Left forelimb (tissue), 1 donor: Measurements from ENCODE around the gene MUS81.
A peak's percentile ranks its signal among the peaks of the same experiment; 100 is the strongest.

Source experiments
- DNase-seq: peaks from one replicate; pipeline ENCODE4 v3.0.0-alpha.2; 2018; ENCODE audit warnings: low spot score

The MUS81 gene

DNA sequence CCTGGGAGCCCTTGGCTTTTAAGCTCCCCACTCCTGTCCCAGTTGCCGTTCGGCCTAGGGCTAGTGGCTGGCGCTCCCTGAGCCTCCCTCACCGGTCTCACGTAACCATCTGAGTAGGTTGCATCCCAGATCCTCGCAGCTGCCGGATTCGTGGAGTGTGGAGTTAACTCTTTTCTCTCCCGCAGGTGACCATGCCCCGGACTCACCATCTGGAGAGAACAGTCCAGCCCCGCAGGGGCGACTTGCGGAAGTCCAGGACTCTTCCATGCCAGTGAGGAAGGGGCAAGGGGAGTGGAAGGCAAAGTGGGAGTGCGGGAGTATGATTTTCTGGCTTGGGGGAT is 902 bp downstream of the MUS81 start:
- DNase-seq: no peak

GRCh38 chr11:65861533-65862183 is 1.4 kb downstream of the MUS81 start:
- peak; percentile 55 for DNase-seq

GRCh38 chr11:65862191-65862735 is 2.0 kb downstream of the MUS81 start:
- peak; percentile 63 for DNase-seq

GRCh38 chr11:65862941-65863888 is 3.0 kb downstream of the MUS81 start:
- peak; percentile 63 for DNase-seq

DNA sequence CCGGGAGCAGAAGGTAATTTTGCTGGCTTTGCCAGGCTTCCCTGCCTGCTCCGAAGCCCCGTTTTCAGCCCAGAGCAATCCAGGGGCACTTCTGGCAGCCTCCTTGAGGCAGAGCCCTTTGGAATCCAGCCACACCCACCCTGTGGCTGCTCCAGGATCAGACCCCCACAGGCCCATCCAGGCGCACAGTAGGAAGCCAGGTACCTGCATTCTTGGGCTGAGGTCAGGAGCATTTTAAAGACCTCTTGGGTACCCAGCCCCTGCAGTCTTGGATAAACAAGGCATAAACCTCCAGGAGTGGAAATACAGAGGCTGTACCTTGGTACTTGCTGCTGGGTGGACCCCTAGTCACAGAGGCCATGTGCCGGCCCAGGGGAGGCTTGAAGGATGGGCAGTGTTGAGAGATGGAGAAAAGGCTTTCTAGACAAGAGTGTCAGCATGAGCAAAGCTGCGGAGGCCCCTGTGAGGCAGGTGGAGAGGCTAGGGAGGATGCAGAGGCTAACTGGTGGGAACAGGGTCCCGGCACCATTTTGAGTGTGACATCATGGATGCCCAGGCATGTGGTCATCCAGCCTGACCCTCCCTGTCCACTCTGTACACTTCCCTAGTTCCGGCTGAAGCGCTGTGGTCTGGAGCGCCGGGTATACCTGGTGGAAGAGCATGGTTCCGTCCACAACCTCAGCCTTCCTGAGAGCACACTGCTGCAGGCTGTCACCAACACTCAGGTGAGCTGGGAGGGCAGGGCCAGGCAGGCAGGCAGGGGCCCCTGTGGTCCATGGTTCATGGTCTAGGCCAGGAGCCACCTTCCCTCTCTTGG is 3.9 kb downstream of the MUS81 start:
- DNase-seq: peak; percentile 55

DNA sequence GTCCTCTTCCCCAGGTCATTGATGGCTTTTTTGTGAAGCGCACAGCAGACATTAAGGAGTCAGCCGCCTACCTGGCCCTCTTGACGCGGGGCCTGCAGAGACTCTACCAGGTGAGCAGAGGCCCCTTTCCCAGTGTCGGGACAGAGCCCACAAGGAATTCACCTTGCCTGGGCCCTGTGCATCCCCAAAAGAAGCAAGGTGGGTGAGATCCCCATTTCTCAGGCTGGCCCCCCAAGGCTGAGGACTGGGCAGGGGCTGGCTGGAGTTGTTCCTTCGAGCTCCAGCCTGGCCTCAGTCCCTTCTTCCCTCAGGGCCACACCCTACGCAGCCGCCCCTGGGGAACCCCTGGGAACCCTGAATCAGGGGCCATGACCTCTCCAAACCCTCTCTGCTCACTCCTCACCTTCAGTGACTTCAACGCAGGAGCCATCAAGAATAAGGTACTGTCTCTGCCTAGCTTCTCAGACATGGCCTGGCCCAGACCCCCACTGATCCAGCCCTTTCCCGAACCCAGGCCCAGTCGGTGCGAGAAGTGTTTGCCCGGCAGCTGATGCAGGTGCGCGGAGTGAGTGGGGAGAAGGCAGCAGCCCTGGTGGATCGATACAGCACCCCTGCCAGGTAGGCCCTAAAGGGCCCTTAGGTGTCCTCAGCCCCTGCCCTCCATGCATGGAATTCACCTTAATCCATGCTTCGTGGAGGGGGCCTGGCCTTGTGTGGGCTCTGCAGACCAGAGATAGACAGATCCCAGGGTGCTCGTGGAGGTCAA is 4.7 kb downstream of the MUS81 start:
- DNase-seq: peak; percentile 65

DNA sequence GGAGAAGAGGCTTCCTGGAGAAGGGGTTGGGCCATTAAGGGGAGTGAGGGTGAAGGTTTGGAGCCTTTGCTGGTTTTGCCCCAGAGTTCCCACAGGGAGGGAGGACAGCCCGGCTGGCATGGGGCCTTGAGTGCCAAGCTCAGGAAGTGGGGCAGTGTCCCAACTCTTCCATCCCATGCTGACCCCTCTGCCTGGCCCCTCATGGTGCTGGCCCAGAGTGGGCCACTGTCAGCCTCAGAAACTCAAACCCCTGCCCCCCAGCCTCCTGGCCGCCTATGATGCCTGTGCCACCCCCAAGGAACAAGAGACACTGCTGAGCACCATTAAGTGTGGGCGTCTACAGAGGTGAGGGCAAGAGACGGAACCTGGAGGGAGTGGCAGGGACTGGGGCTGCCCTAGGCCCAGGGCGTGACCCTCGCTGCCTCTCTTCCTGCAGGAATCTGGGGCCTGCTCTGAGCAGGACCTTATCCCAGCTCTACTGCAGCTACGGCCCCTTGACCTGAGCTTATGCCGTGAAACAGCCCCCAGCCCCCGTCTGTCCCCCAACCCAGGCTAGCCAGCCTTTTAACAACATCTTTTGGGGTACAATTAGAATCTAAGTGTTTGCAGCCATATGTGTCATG is 5.4 kb downstream of the MUS81 start:
- peak; percentile 59 for DNase-seq

GRCh38 chr11:65866509-65867283 is 6.5 kb downstream of the MUS81 start:
- peak; percentile 64 for DNase-seq

DNA sequence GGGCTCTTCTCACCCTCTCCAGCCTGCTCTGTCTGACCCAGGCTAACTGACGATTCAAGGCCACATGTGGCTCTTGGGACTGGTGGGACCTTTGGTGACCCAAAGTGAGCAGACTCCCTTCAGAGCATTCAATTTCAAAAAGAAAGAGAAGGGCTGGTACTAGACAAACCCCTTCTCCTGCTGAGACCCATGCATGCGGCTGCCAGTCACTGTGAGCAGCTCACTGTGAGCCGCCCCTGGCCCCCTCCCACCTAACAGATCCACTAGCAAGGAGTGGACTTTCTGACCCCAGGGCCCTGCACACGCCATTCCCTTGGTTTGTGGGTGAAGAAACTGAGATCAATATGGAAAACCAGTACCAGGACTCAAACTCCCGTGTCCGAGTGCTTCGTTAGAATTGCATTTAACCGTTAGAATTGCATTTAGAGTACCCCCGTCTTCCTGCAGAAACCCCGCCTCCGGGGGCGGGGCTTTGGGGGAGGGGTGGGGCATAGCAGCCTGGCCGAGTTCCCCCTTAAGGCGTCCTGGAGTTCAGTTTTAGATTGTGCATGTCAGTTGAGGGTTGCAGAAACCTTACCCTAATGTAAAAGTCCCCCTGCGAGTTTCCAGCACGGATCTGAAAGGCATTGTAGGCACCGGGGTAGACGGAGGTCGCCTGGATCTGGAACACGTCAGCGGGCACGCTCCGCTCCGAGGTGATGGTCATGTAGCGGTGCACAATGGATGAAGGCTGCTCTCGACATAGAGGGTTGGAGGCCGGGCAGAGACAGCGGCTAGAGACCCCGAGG is 7.2 kb downstream of the MUS81 start:
- DNase-seq: no peak

- no peak for DNase-seq
These were observed 7.9 kb downstream of the MUS81 start for GRCh38 chr11:65868076-65868667.

GRCh38 chr11:65868907-65869306 is 8.7 kb downstream of the MUS81 start:
- no peak for DNase-seq

- no peak for DNase-seq
These were observed 9.5 kb downstream of the MUS81 start for GRCh38 chr11:65869643-65870306.

- no peak for DNase-seq
These were observed 10.1 kb downstream of the MUS81 start for GRCh38 chr11:65870307-65870658.

DNA sequence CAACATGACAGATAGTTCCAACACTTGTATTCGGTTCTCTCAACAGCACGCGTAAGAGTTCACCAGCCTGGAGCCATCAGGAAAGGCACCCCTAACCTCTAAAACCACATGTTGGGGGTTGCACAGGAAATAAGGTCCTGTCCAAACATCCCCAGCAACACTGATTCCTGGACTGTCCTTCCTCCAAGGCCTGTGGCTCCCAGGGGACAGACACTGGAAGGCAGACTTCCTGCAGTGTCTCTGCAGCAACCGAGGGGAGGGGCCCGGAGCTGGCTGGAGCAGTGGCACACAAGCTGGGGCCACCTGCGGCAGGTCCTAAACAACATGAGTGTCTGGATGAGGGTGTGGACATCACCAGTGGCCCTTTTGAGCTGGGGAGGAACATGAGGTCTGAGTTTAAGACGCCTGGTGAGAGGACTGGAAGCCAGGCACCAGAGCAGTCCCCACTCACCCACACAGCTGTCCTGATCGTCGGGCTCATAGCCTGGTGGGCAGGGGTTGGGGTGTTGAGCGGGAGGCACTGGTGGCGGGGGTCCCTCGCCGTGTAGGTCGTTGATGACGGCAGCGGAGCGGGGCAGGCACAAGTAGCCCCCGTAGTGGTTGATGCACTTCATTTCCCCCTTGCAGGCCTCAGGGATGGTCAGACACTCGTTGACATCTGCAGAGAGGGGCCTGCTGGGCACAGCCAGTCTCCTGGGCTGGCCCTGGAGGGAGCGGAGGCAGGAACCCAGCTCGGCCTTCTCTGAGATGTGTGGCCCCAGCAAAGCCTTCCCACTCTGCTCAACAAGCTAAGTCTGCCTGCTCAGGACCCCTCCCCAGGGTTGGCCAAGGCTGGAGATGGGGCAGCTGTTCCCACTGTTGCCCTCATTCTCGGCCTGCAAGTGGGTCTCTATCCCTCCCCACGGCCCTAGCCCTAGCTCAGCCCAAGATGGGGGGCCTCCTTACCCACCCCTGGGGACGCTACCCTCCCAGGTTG is 10.8 kb downstream of the MUS81 start:
- no peak for DNase-seq

DNA sequence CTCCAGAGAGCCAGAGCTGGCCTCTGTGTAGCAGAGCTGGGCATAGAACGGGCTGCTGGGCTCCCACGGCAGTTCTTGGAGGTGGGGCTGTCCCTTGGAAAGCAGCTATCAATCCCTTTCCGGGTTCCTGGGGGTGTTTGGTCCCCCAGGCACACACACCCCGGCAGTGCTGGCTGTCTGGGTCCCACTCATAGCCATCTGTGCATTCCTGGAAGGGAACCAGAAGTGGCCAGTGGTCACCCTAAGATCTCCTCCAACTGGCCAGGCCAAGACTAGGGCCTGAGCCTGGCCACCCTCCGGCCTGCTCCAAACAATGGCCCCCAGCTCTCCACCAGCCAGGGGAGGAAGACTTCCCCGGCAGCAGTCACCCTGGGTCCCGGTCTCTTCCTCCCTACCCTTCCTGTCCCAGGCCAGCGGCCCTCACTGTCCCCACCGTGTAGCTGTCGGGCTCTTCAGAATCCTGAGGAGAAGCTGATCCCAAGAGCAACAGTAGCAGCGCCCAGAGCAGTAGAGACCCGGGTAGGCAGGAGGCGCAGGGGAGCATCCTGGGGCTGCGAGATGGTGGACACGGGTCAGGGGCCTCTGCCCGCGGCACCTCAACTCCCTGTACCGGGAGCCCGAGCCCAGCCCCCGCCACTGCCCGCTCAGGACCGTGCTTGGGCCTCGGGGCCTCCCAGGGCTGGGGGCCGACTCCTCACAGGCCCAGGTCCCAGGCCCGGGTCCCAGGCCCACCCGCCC is 11.7 kb downstream of the MUS81 start:
- DNase-seq: no peak

DNA sequence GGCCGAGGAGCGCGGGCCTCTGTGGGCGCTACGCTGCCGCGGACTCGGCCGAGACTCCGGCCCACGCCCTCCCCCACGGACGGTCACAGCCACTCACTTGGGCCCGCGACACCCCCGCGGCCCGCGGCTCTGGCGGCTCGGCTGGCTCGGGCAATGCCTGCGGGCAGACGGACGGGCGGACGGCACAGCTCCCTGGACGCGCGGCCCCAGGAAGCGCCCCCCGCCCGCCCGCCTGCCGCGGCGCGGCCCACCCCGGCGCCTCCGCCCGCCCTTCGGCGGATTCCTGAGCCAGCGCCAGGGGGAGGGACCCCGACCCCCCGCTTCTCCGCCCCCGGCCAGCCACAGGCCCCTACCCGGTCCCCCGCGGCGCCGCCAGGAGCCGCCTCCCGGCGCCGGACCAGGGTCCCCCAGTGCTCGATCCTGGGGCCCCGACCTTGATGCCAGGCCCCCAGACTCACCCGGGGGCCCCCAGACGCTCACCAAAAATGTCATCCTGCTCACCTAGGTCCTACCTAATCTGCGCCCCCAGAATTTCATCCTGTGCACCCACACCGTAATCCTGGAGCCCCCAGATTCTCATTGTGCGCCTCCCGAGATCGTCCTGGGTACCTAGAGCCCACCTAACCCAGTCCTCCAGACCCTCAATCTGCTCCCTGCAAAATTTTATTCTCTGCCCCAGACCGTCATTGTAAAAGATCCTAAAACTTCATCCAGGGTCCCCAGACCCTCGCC is 12.5 kb downstream of the MUS81 start, which contains the start of gene EFEMP2:
Gene EFEMP2 (minus strand): TSS at position 215 of the 732 bp plus-strand sequence. CDS start 446 bp downstream, outside the sequence.
- peak; percentile 86 for DNase-seq
